Measurements from ENCODE around the gene DGKI.

GRCh38 chr7:137590071-137590755 lies 256.6 kb downstream of the DGKI start:
- TF ChIP-seq CTCF (IDR thresholded peaks at IDR 0.05; ENCODE audit: low read depth, low read length): no peak
- TF ChIP-seq EZH2phosphoT487 (IDR thresholded peaks at IDR 0.05; ENCODE audit: low read depth): no peak
